Activated naive CD8-positive, alpha-beta T cell treated with anti-CD3 and anti-CD28 coated beads, Interleukin-2, amount 10 ng/mL, durations not matched to agents 7 days and 5 days (primary cell): ENCODE measurements around the gene RNLS. TPM values are rescaled to one million over a fixed set of nuclear protein-coding genes. Genes with fewer than 3 reads are reported as not detected.

ENCODE experiments used
- ATAC-seq: fragments of 150-1000 bp; cut with Tn5 transposase; one replicate; pipeline ENCODE4 v1.10.0; 2021; ENCODE audit warnings: low read depth, moderate library complexity
- POLR2A ChIA-PET: fragments of 350-600 bp; sonication (Branson Sonifier 250); formaldehyde crosslinking; loops from one replicate; lab custom pipeline; 2021; ENCODE audit warnings: antibody characterized with exemption; lab: Charles Lee
- DNase-seq: peaks from one replicate; pipeline ENCODE4 v3.0.0; 2021
- H3K27ac Mint-ChIP-seq: one replicate; pipeline ENCODE4 v1.8.0; 2022; ENCODE audit warnings: mild to moderate bottlenecking, mixed read lengths
- H3K27me3 Mint-ChIP-seq: one replicate; pipeline ENCODE4 v1.8.0; 2022; ENCODE audit warnings: mild to moderate bottlenecking, moderate library complexity, mixed read lengths
- H3K36me3 Mint-ChIP-seq: one replicate; pipeline ENCODE4 v1.8.0; 2021; ENCODE audit warnings: mild to moderate bottlenecking, mixed read lengths
- H3K4me1 Mint-ChIP-seq: one replicate; pipeline ENCODE4 v1.8.0; 2021; ENCODE audit warnings: mixed read lengths
- H3K4me3 Mint-ChIP-seq: one replicate; pipeline ENCODE4 v1.8.0; 2022; ENCODE audit warnings: mild to moderate bottlenecking, moderate library complexity, mixed read lengths
- H3K9me3 Mint-ChIP-seq: one replicate; pipeline ENCODE4 v1.8.0; 2021; ENCODE audit warnings: mixed read lengths
- total RNA-seq, 2 experiments: library from RNA; stranded (reverse); gene quantifications; one replicate each; pipeline ENCODE4 v1.2.3, GENCODE V29; 2021

RNLS gene
- total RNA-seq, 2 experiments from 2014 or later = 3.5 to 5.2 TPM

- DNase-seq = no peak
- Mint-ChIP-seq H3K4me1 (peaks cover 27% of the 10 kb centered on the region), H3K9me3 (peaks cover 2% of the 10 kb centered on the region), H3K4me3 (no peak overlapping the region), H3K36me3 (peaks cover 10% of the 10 kb centered on the region), H3K27me3 (no peaks in the 10 kb centered on the region), H3K27ac (no peak overlapping the region)
- POLR2A ChIA-PET = interaction anchor here (0.7 to 5.9 kb wide), 5 partner anchors 128 to 544 kb away, joined by 3 to 97 read pairs (median 3); partner anchors contain the start of genes KLLN and PTEN
- ATAC-seq = no peak
Observed at GRCh38 chr10:88389456-88389855, 193.7 kb downstream of the RNLS start.

GRCh38 chr10:88388324-88388723 is 194.8 kb downstream of the RNLS start:
- Mint-ChIP-seq H3K27ac (no peak overlapping the region), H3K4me3 (no peak overlapping the region), H3K27me3 (no peaks in the 10 kb centered on the region), H3K9me3 (peaks cover under 1% of the 10 kb centered on the region), H3K4me1 (peaks cover 31% of the 10 kb centered on the region), H3K36me3 (peaks cover 6% of the 10 kb centered on the region)
- DNase-seq = no peak
- no peak for ATAC-seq
- POLR2A ChIA-PET = interaction anchor here (5.9 kb wide), 1 partner anchor 525 kb away, joined by 97 read pairs; the partner anchor contains the start of genes KLLN and PTEN

- peaks cover 5% of the 10 kb centered on the region for H3K9me3 Mint-ChIP-seq
- no peak overlapping the region for H3K27ac Mint-ChIP-seq
- peak; percentile 23 for ATAC-seq
- DNase-seq = no peak
- peaks cover 28% of the 10 kb centered on the region for H3K4me1 Mint-ChIP-seq
- peaks cover 12% of the 10 kb centered on the region for H3K36me3 Mint-ChIP-seq
- no peaks in the 10 kb centered on the region for H3K27me3 Mint-ChIP-seq
- no peak overlapping the region for H3K4me3 Mint-ChIP-seq
- POLR2A ChIA-PET = interaction anchor here (0.8 to 5.9 kb wide), 5 partner anchors 116 to 569 kb away, joined by 3 to 97 read pairs (median 7); partner anchors contain the start of genes ATAD1, KLLN and PTEN
Observed at GRCh38 chr10:88386821-88387773, 196.0 kb downstream of the RNLS start.

- POLR2A ChIA-PET = interaction anchor here (0.5 to 5.9 kb wide), 6 partner anchors 115 to 568 kb away, joined by 3 to 97 read pairs (median 5); partner anchors contain the start of genes ATAD1, KLLN and PTEN
- Mint-ChIP-seq H3K36me3 (peaks cover 15% of the 10 kb centered on the region), H3K4me3 (no peak overlapping the region), H3K9me3 (peaks cover 7% of the 10 kb centered on the region), H3K27me3 (no peaks in the 10 kb centered on the region), H3K27ac (no peak overlapping the region), H3K4me1 (peaks cover 22% of the 10 kb centered on the region)
- no peak for ATAC-seq
- no peak for DNase-seq
Observed at GRCh38 chr10:88386204-88386788, 196.8 kb downstream of the RNLS start.

DNA sequence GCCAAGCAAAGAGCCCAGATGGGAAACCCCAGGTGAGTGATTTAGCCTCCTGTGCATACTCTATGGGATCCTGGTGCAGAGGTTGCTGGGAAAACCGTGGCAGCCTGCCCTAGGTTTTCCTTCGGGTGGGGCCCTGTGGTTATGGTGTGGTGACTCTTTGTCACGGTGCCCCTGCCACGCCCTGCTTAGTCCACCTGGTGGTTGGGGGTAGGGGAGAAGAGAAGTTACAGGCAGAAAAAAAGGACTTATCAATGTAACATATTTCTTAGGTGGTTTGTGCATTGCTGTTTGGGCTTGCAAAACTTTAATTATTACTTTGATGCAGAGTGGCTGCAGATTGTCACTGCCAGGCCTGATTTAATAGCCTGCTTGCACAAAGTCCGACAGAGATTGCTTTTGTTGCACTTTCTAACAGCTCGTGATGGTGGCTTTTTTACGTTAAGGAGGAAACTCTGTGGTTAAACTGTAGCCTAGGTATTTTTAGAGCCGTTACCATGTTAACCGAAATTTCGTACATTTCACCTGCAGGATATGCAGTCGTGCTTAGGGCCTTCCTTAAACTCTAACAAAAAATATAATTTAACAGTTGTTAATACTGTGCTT is 197.4 kb downstream of the RNLS start:
- Mint-ChIP-seq H3K36me3 (peaks cover 15% of the 10 kb centered on the region), H3K4me3 (no peak overlapping the region), H3K27me3 (no peaks in the 10 kb centered on the region), H3K9me3 (peaks cover 7% of the 10 kb centered on the region), H3K27ac (no peak overlapping the region), H3K4me1 (peaks cover 22% of the 10 kb centered on the region)
- ATAC-seq (peak; percentile 72), DNase-seq (peak; percentile 78)
- POLR2A ChIA-PET = interaction anchor here (0.5 to 5.9 kb wide), 4 partner anchors 115 to 523 kb away, joined by 3 to 97 read pairs (median 6); partner anchors contain the start of genes KLLN and PTEN

GRCh38 chr10:88383276-88383675 is 199.8 kb downstream of the RNLS start:
- Mint-ChIP-seq H3K27ac (peak overlapping the region; percentile 30), H3K4me3 (no peak overlapping the region), H3K36me3 (peaks cover 20% of the 10 kb centered on the region), H3K27me3 (no peaks in the 10 kb centered on the region), H3K9me3 (peaks cover 10% of the 10 kb centered on the region), H3K4me1 (peaks cover 19% of the 10 kb centered on the region)
- no peak for DNase-seq
- no peak for ATAC-seq
- POLR2A ChIA-PET = interaction anchor here (1.0 kb wide), 1 partner anchor 521 kb away, joined by 3 read pairs; no protein-coding TSS in a partner anchor

DNA sequence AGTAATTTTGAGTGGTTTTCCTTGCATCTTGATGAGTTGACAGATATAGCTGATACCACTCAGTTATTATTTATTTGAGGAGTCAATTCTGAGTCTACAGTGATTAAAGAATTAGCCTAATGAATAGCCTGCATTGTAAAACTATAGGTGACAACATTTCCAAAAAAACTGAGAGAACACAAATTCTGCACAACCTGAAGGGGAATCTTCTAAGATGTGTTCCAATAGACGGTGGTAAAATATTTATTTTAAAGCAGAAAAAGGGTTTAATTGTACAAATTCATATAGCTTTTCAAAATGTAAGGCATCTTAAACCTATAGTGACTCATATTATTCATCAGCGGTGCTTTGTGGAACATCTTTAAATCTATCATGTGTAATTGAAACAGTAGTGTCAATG is 200.4 kb downstream of the RNLS start:
- no peaks in the 10 kb centered on the region for H3K27me3 Mint-ChIP-seq
- H3K36me3 Mint-ChIP-seq = peaks cover 20% of the 10 kb centered on the region
- peaks cover 19% of the 10 kb centered on the region for H3K4me1 Mint-ChIP-seq
- POLR2A ChIA-PET = interaction anchor here (1.0 kb wide), 1 partner anchor 520 kb away, joined by 3 read pairs; no protein-coding TSS in a partner anchor
- H3K27ac Mint-ChIP-seq = no peak overlapping the region
- H3K9me3 Mint-ChIP-seq = peaks cover 10% of the 10 kb centered on the region
- DNase-seq (no peak), ATAC-seq (no peak)
- H3K4me3 Mint-ChIP-seq = no peak overlapping the region

GRCh38 chr10:88379575-88379974 is 203.5 kb downstream of the RNLS start:
- Mint-ChIP-seq H3K27me3 (no peaks in the 10 kb centered on the region), H3K9me3 (peaks cover 10% of the 10 kb centered on the region), H3K27ac (no peak overlapping the region), H3K4me1 (peaks cover 11% of the 10 kb centered on the region), H3K36me3 (peaks cover 20% of the 10 kb centered on the region), H3K4me3 (no peak overlapping the region)
- POLR2A ChIA-PET = no interaction called here
- no peak for DNase-seq
- ATAC-seq = no peak

GRCh38 chr10:88377510-88377909 is 205.6 kb downstream of the RNLS start:
- Mint-ChIP-seq H3K36me3 (peaks cover 15% of the 10 kb centered on the region), H3K4me1 (peaks cover 5% of the 10 kb centered on the region), H3K27ac (no peak overlapping the region), H3K9me3 (peaks cover 5% of the 10 kb centered on the region), H3K4me3 (no peak overlapping the region), H3K27me3 (no peaks in the 10 kb centered on the region)
- ATAC-seq (no peak), DNase-seq (no peak)
- POLR2A ChIA-PET = no interaction called here

GRCh38 chr10:88374392-88375175 is 208.5 kb downstream of the RNLS start:
- DNase-seq (no peak), ATAC-seq (no peak)
- Mint-ChIP-seq H3K36me3 (peaks cover 8% of the 10 kb centered on the region), H3K27ac (no peak overlapping the region), H3K27me3 (no peaks in the 10 kb centered on the region), H3K9me3 (peaks cover 3% of the 10 kb centered on the region), H3K4me1 (peaks cover 2% of the 10 kb centered on the region), H3K4me3 (no peak overlapping the region)
- POLR2A ChIA-PET = no interaction called here

DNA sequence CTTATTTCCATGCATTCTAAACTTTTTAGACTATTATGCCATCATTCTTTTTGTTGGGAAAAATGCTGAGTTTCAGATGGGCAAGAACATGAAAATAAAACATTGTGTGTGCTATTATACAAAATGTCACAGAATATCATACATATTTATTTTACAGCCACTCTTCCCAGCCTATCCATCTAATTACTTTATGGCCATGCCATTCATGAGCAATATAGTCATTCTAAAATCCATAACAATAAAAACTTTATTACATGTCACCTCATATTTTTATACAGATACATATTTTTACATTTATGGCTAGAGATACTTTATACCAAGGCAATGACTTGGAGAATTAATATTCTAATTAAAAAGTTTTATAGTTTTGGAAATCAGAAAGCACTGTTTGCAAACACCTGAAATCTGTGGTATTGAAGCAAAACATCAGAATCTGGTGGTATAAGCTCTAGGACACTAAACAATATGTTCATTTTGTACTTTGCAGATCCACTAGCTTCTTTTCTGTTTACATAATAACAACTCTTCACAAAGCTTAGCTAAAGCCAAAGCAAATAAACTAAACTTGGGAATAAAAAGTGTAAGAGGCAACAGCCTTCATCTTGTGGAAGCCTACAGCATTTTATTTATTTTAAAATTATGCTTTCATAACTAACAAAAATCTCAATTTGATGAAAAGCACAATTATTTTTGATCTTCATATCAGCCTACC is 210.1 kb downstream of the RNLS start:
- no peak for DNase-seq
- no peaks in the 10 kb centered on the region for H3K27me3 Mint-ChIP-seq
- H3K36me3 Mint-ChIP-seq = peaks cover 5% of the 10 kb centered on the region
- no peak overlapping the region for H3K4me3 Mint-ChIP-seq
- H3K4me1 Mint-ChIP-seq = peaks cover 2% of the 10 kb centered on the region
- H3K27ac Mint-ChIP-seq = no peak overlapping the region
- ATAC-seq = no peak
- H3K9me3 Mint-ChIP-seq = no peaks in the 10 kb centered on the region
- POLR2A ChIA-PET = no interaction called here
